GM12874 (cell line): ENCODE results near the gene SHISA7.

Experiments used
- CTCF ChIP-seq: IDR thresholded peaks from 2 replicates; pipeline ENCODE4 v1.5.1; 2011; ENCODE audit warnings: low read depth, mild to moderate bottlenecking, control low read depth, low read length, moderate library complexity; ENCODE audit not compliant: insufficient read depth

Gene SHISA7

GRCh38 chr19:55483706-55484592 lies 40.8 kb upstream of the SHISA7 start:
- TF ChIP-seq CTCF: no peak

- TF ChIP-seq CTCF: no peak
These were observed 40.0 kb upstream of the SHISA7 start for GRCh38 chr19:55482967-55483705.

- TF ChIP-seq CTCF: no peak
These were observed 39.3 kb upstream of the SHISA7 start for GRCh38 chr19:55482156-55482961.

GRCh38 chr19:55481794-55482155 lies 38.7 kb upstream of the SHISA7 start:
- TF ChIP-seq CTCF: no peak

- TF ChIP-seq CTCF: no peak
These were observed 38.2 kb upstream of the SHISA7 start for GRCh38 chr19:55481148-55481793.

GRCh38 chr19:55479451-55480230 lies 36.5 kb upstream of the SHISA7 start:
- no peak for TF ChIP-seq CTCF
